HT1080 (cell line): ENCODE results near the gene NEURL4. TPM values are rescaled to one million over a fixed set of nuclear protein-coding genes. Genes with fewer than 3 reads are reported as not detected.

Experiments used
- DNase-seq: peaks from one replicate; pipeline ENCODE4 v3.0.0-alpha.2; 2015; ENCODE audit warnings: low read depth
- small RNA-seq: library from RNA; depleted of rRNA; stranded (forward); fragments of <200 nt; gene quantifications from one replicate; pipeline ENCODE3, GENCODE V24; 2014
- total RNA-seq: library from RNA; depleted of rRNA; stranded (reverse); fragments of >200 nt; shearing (Covaris generic); gene quantifications from 2 replicates; pipeline ENCODE4 v1.2.3, GENCODE V29; 2014; rRNA removed

NEURL4 gene
- total RNA-seq, 1 experiment from 2014 or later: 20.7 TPM

GRCh38 chr17:7281074-7281952, 47.8 kb downstream of the NEURL4 start, which contains the start of gene SLC2A4:
SLC2A4 (plus strand) TSS chr17:7281718; CDS start chr17:7281935, 217 bp downstream.
- peak; percentile 92 for DNase-seq

DNA sequence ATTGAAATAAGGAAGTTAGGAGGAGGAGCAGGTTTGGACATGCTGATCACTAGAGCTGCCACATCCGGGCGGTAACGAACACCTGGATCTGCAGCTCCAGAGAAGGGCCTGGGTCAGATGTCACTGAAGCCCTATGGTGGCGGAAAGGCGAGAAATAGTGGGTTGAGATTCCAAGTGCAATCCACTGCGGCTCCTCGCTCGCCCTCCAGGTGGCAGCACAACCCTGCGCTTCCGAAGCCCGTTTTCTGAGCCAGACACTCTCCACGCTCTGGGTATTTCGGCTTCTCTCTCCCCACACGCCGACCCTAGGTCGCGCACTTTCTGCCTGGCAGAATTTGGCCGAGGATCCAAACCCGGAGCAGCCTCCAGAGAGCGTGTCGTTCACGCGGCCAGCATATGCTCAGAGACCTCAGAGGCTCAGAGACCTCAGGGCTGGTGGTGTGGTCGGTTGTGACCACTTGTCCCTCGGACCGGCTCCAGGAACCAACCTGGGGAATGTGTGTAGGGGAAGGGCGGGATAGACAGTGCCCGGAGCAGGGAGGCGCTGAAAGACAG, 48.5 kb downstream of the NEURL4 start:
- peak; percentile 78 for DNase-seq

DNA sequence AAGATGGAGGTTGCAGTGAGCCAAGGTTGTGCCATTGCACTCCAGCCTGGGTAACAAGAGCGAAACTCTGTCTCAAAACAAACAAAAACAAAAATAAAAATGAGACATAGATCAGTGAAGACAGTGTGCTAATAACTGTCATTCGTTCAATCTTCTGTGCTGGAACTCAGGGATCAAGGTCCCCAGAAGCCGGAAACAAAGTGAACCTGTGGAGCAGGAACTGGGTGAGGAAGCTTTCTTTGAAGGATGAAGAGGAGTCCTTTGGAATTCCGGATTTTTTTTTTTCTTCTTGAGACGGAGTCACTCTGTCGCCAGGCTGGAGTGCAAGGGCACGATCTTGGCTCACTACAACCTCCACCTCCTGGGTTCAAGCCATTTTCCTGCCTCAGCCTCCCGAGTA, 49.7 kb downstream of the NEURL4 start:
- no peak for DNase-seq

GRCh38 chr17:7266784-7267183, 62.4 kb downstream of the NEURL4 start:
- peak; percentile 17 for DNase-seq

Small RNAs within 50 kb of the gene (small RNA-seq; reads per million reads assigned to genes)
- gene AC026954.2 (not detected), gene RF00019 (not detected)

Other genes starting within 250 kb of the NEURL4 start
- not detected in 2 replicates for gene CLEC10A, start 249.1 kb downstream of the NEURL4 start, total RNA-seq
- not detected in 2 replicates for gene ASGR2, start 214.5 kb downstream of the NEURL4 start, total RNA-seq
- gene ASGR1, start 150.0 kb downstream of the NEURL4 start, total RNA-seq: 2.8 and 4.0 TPM in 2 replicates
- 11.3 and 14.2 TPM in 2 replicates for gene DLG4, start 109.5 kb downstream of the NEURL4 start, total RNA-seq
- gene ACADVL, start 109.4 kb downstream of the NEURL4 start, total RNA-seq: 317 and 327 TPM in 2 replicates
- gene DVL2, start 94.8 kb downstream of the NEURL4 start, total RNA-seq: 45.2 and 57.0 TPM in 2 replicates
- 94.0 and 115 TPM in 2 replicates for gene PHF23, start 89.9 kb downstream of the NEURL4 start, total RNA-seq
- 191 and 331 TPM in 2 replicates for gene GABARAP, start 86.9 kb downstream of the NEURL4 start, total RNA-seq
- 43.6 and 79.9 TPM in 2 replicates for gene CTDNEP1, start 77.6 kb downstream of the NEURL4 start, total RNA-seq
- 68.1 and 78.2 TPM in 2 replicates for gene ELP5, start 77.1 kb downstream of the NEURL4 start, total RNA-seq
- gene CLDN7, start 66.9 kb downstream of the NEURL4 start, total RNA-seq: not detected in 2 replicates
- 0.03 TPM in 1 of 2 replicates, not detected in the other for gene SLC2A4, start 47.6 kb downstream of the NEURL4 start, total RNA-seq
- not detected in 2 replicates for gene YBX2, start 34.7 kb downstream of the NEURL4 start, total RNA-seq
- 1,448 and 1,578 TPM in 2 replicates for gene EIF5A, start 21.7 kb downstream of the NEURL4 start, total RNA-seq
- 125 and 135 TPM in 2 replicates for gene GPS2, start 14.0 kb downstream of the NEURL4 start, total RNA-seq
- 0.90 and 2.2 TPM in 2 replicates for gene ACAP1, start 7.2 kb upstream of the NEURL4 start, total RNA-seq
- gene KCTD11, start 22.8 kb upstream of the NEURL4 start, total RNA-seq: 4.7 and 5.8 TPM in 2 replicates
- gene TMEM95, start 25.8 kb upstream of the NEURL4 start, total RNA-seq: not detected in 2 replicates
- gene TNK1, start 51.8 kb upstream of the NEURL4 start, total RNA-seq: 0.24 TPM in 1 of 2 replicates, not detected in the other
- gene PLSCR3, start 65.2 kb upstream of the NEURL4 start, total RNA-seq: 31.7 and 36.7 TPM in 2 replicates
- 54.1 and 72.6 TPM in 2 replicates for gene TMEM256, start 74.8 kb upstream of the NEURL4 start, total RNA-seq
- gene NLGN2, start 78.5 kb upstream of the NEURL4 start, total RNA-seq: 6.1 and 7.4 TPM in 2 replicates
- not detected in 2 replicates for gene SPEM1, start 91.0 kb upstream of the NEURL4 start, total RNA-seq
- gene SPEM2, start 96.3 kb upstream of the NEURL4 start, total RNA-seq: not detected in 2 replicates
- gene SPEM3, start 99.5 kb upstream of the NEURL4 start, total RNA-seq: not detected in 2 replicates
- gene TMEM102, start 106.1 kb upstream of the NEURL4 start, total RNA-seq: 0.23 and 0.43 TPM in 2 replicates
- gene FGF11, start 110.2 kb upstream of the NEURL4 start, total RNA-seq: 0.23 and 0.37 TPM in 2 replicates
- 6.0 and 7.9 TPM in 2 replicates for gene CHRNB1, start 115.7 kb upstream of the NEURL4 start, total RNA-seq
- 13.1 and 18.1 TPM in 2 replicates for gene ZBTB4, start 150.3 kb upstream of the NEURL4 start, total RNA-seq
- gene SLC35G6, start 152.1 kb upstream of the NEURL4 start, total RNA-seq: not detected in 2 replicates
- gene POLR2A, start 155.0 kb upstream of the NEURL4 start, total RNA-seq: 43.4 and 44.6 TPM in 2 replicates
- gene TNFSF12, start 219.7 kb upstream of the NEURL4 start, total RNA-seq: 3.2 and 5.6 TPM in 2 replicates
- gene TNFSF13, start 229.4 kb upstream of the NEURL4 start, total RNA-seq: 0.37 and 0.63 TPM in 2 replicates
- gene SENP3, start 232.6 kb upstream of the NEURL4 start, total RNA-seq: 138 and 141 TPM in 2 replicates